DND-41 (cell line): ENCODE results near the gene VASH1.

ENCODE experiments used
- ATAC-seq: fragments of 200-7000 bp; cut with Tn5 transposase; 3 replicates; pipeline ENCODE4 v1.9.1; 2021; ENCODE audit warnings: low read depth; ENCODE audit not compliant: insufficient read depth
- DNase-seq: peaks from one replicate; pipeline ENCODE4 v3.0.0-alpha.2; 2020
- H2AFZ ChIP-seq: 2 replicates; pipeline ENCODE4 v1.6.0; 2012; ENCODE audit warnings: low read depth, low read length
- H3K27ac ChIP-seq: 2 replicates; pipeline ENCODE4 v1.5.1; 2012; ENCODE audit warnings: low read length, inconsistent platforms
- H3K27me3 ChIP-seq: fragments of 200-600 bp; sonication (generic); 2 replicates; pipeline ENCODE4 v1.6.0; 2012; ENCODE audit warnings: low read length, mild to moderate bottlenecking, inconsistent platforms; ENCODE audit not compliant: insufficient read depth, poor library complexity
- H3K36me3 ChIP-seq: 2 replicates; pipeline ENCODE4 v1.5.1; 2012; ENCODE audit warnings: low read length, inconsistent platforms; ENCODE audit not compliant: insufficient read depth
- H3K4me1 ChIP-seq: 2 replicates; pipeline ENCODE4 v1.5.1; 2012; ENCODE audit warnings: mild to moderate bottlenecking, low read length; ENCODE audit not compliant: insufficient read depth
- H3K4me2 ChIP-seq: 2 replicates; pipeline ENCODE4 v1.6.0; 2012; ENCODE audit warnings: mild to moderate bottlenecking, moderate library complexity, low read length, inconsistent platforms; ENCODE audit not compliant: insufficient read depth
- H3K4me3 ChIP-seq, 2 experiments: fragments of 200-600 bp in 1 of 2; shearing (Covaris generic) in 1 of 2; 2 replicates each; pipeline ENCODE4 v1.5.1; 2012 to 2016; ENCODE audit warnings: inconsistent platforms in 2 of 2, low read length in 2 of 2, mild to moderate bottlenecking in 2 of 2, low read depth in 1 of 2, moderate library complexity in 1 of 2
- H3K79me2 ChIP-seq: 2 replicates; pipeline ENCODE4 v1.6.0; 2012; ENCODE audit warnings: low read length, inconsistent platforms; ENCODE audit not compliant: insufficient read depth
- H3K9ac ChIP-seq: 2 replicates; pipeline ENCODE4 v1.6.0; 2012; ENCODE audit warnings: low read depth, mild to moderate bottlenecking, inconsistent platforms, low read length, moderate library complexity
- H3K9me3 ChIP-seq: 2 replicates; pipeline ENCODE4 v1.5.1; 2012; ENCODE audit warnings: low read length, moderate library complexity, mild to moderate bottlenecking, inconsistent platforms; ENCODE audit not compliant: insufficient read depth, severe bottlenecking
- H4K20me1 ChIP-seq: 2 replicates; pipeline ENCODE4 v1.6.0; 2012; ENCODE audit warnings: low read length; ENCODE audit not compliant: insufficient read depth
- CTCF ChIP-seq: IDR thresholded peaks from 2 replicates; pipeline ENCODE4 v1.5.1; 2012; ENCODE audit warnings: borderline replicate concordance, low read length, moderate library complexity, mild to moderate bottlenecking; ENCODE audit not compliant: poor library complexity, severe bottlenecking; ENCODE audit errors: extremely low read depth
- EZH2 ChIP-seq: IDR thresholded peaks from 3 replicates; pipeline ENCODE4 v1.6.1; 2012; ENCODE audit warnings: borderline replicate concordance, low read depth, mild to moderate bottlenecking, moderate library complexity, low read length, inconsistent platforms; ENCODE audit not compliant: severe bottlenecking

The VASH1 gene

GRCh38 chr14:76715101-76715500, 46.2 kb upstream of the VASH1 start:
- H3K4me2 ChIP-seq, result no peak overlapping the region
- H3K9me3 ChIP-seq, result no peaks in the 10 kb centered on the region
- ATAC-seq, result no peak

GRCh38 chr14:76715511-76716081, 45.7 kb upstream of the VASH1 start:
- Histone ChIP-seq H3K27ac (no peak overlapping the region), H4K20me1 (no peaks in the 10 kb centered on the region), H2AFZ (no peak overlapping the region), H3K9me3 (no peaks in the 10 kb centered on the region), H3K9ac (no peak overlapping the region), H3K4me3 (no peak overlapping the region), H3K79me2 (no peaks in the 10 kb centered on the region), H3K4me2 (no peak overlapping the region), H3K27me3 (peaks cover 15% of the 10 kb centered on the region), H3K4me1 (no peaks in the 10 kb centered on the region), H3K36me3 (no peaks in the 10 kb centered on the region)
- TF ChIP-seq CTCF (no peak), EZH2 (no peak)
- DNase-seq, result no peak
- no peak for ATAC-seq

More at GRCh38 chr14:76715101-76715500, 46.2 kb upstream of the VASH1 start:
- Histone ChIP-seq H3K27ac (no peak overlapping the region), H3K4me1 (no peaks in the 10 kb centered on the region), H3K27me3 (peaks cover 15% of the 10 kb centered on the region), H3K4me3 (no peak overlapping the region), H3K36me3 (no peaks in the 10 kb centered on the region), H3K79me2 (no peaks in the 10 kb centered on the region), H2AFZ (no peak overlapping the region), H3K9ac (no peak overlapping the region), H4K20me1 (no peaks in the 10 kb centered on the region)
- no peak for DNase-seq
- TF ChIP-seq CTCF (no peak), EZH2 (no peak)

GRCh38 chr14:76716285-76716684, 45.0 kb upstream of the VASH1 start:
- DNase-seq, result no peak
- Histone ChIP-seq H3K9ac (no peak overlapping the region), H3K4me3 (no peak overlapping the region), H3K4me1 (no peaks in the 10 kb centered on the region), H3K27ac (no peak overlapping the region), H3K4me2 (no peak overlapping the region), H3K9me3 (no peaks in the 10 kb centered on the region), H3K79me2 (no peaks in the 10 kb centered on the region), H2AFZ (no peak overlapping the region), H3K27me3 (peaks cover 15% of the 10 kb centered on the region), H4K20me1 (no peaks in the 10 kb centered on the region), H3K36me3 (no peaks in the 10 kb centered on the region)
- no peak for ATAC-seq
- no peak for TF ChIP-seq EZH2
- no peak for TF ChIP-seq CTCF
